DOHH2 (cell line): ENCODE results near the gene PLEKHM3.

Source experiments
- H3F3A ChIP-seq: fragments of 200-600 bp; sonication (generic), shearing (Covaris generic); 2 replicates; pipeline ENCODE4 v1.6.0; 2016; ENCODE audit warnings: antibody characterized with exemption, mild to moderate bottlenecking; ENCODE audit not compliant: control insufficient read depth, insufficient read depth
- H3K27ac ChIP-seq: fragments of 200-600 bp; sonication (generic); 2 replicates; pipeline ENCODE4 v1.5.1; 2014; ENCODE audit warnings: low read depth, mild to moderate bottlenecking, low read length, moderate library complexity
- H3K27me3 ChIP-seq: fragments of 200-600 bp; sonication (generic); 2 replicates; pipeline ENCODE4 v1.6.1; 2014; ENCODE audit warnings: mild to moderate bottlenecking, low read length, mixed read lengths; ENCODE audit not compliant: control insufficient read depth
- H3K36me3 ChIP-seq: fragments of 200-600 bp; sonication (generic); 2 replicates; pipeline ENCODE4 v1.6.1; 2014; ENCODE audit warnings: mild to moderate bottlenecking, low read length, moderate library complexity, mixed read lengths; ENCODE audit not compliant: control insufficient read depth
- H3K4me1 ChIP-seq: fragments of 200-600 bp; sonication (generic); 2 replicates; pipeline ENCODE4 v1.6.1; 2014; ENCODE audit warnings: mild to moderate bottlenecking, low read length, mixed read lengths; ENCODE audit not compliant: control insufficient read depth
- H3K4me2 ChIP-seq: fragments of 200-600 bp; sonication (generic); 2 replicates; pipeline ENCODE4 v1.6.0; 2014; ENCODE audit warnings: mild to moderate bottlenecking, low read length, moderate library complexity
- H3K4me3 ChIP-seq: fragments of 200-600 bp; sonication (generic); 2 replicates; pipeline ENCODE4 v1.5.1; 2014; ENCODE audit warnings: mild to moderate bottlenecking, low read length, mixed read lengths
- H3K79me2 ChIP-seq: fragments of 200-600 bp; sonication (generic); 2 replicates; pipeline ENCODE4 v1.6.1; 2014; ENCODE audit warnings: mild to moderate bottlenecking, low read length, mixed read lengths; ENCODE audit not compliant: control insufficient read depth
- H3K9me2 ChIP-seq: fragments of 200-600 bp; sonication (generic); replicated peaks from 2 replicates; pipeline ENCODE4 v1.6.1; 2014; ENCODE audit warnings: mild to moderate bottlenecking, low read length, mixed read lengths; ENCODE audit not compliant: control insufficient read depth
- H3K9me3 ChIP-seq: fragments of 200-600 bp; sonication (generic); 2 replicates; pipeline ENCODE4 v1.6.1; 2014; ENCODE audit warnings: antibody characterized with exemption, low read length, mixed read lengths; ENCODE audit not compliant: control insufficient read depth, insufficient read depth
- H4K20me1 ChIP-seq: fragments of 200-600 bp; sonication (generic); 2 replicates; pipeline ENCODE4 v1.6.0; 2014; ENCODE audit warnings: low read depth, mild to moderate bottlenecking, antibody characterized with exemption, low read length, moderate library complexity; ENCODE audit not compliant: control insufficient read depth, insufficient read depth
- EZH2phosphoT487 ChIP-seq: fragments of 200-600 bp; sonication (generic); IDR thresholded peaks from 2 replicates; pipeline ENCODE4 v1.6.1; 2017; ENCODE audit warnings: borderline replicate concordance, mild to moderate bottlenecking, antibody characterized with exemption, low read length, moderate library complexity, mixed read lengths
- TF ChIP-seq, protein P1 (sequence below): fragments of 200-600 bp; sonication (generic); IDR thresholded peaks from one replicate; pipeline ENCODE4 v1.5.1; 2014; ENCODE audit warnings: antibody characterized with exemption, mild to moderate bottlenecking, low read depth, low read length; ENCODE audit not compliant: poor library complexity, severe bottlenecking

The PLEKHM3 gene

DNA sequence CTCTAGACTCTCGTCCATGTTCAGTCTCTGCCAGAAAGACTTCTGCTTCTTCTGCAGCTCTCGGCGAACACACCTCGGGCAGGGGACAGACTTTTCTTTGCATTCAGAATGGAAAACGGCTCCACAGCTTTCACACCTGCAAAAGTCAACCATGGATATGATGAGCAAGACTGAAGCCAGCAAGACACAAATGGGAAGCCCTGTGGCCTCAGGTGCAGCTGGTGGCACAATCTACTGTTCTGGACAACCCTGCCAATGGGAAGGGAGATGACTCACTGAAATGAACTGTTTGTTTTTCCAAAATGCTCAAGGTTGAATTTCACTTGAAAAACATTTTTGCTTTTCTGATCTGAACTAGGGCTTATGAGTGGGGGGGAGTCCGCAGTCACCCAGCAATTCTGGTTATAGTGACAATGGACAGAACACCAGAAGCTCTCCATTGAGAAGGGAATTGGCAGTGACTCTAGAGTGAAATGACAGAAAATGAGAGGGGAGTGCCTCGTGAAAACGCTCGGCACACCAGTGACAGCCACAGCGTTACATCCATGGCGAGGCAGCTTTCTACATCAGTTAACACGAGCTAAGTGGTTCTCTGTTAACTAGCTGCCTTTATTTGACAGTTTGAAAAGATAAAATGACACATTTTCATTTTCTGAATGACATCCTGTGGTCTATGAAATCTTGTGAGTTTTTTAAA is 196.8 kb downstream of the PLEKHM3 start:
- Histone ChIP-seq H3K27me3 (no peaks in the 10 kb centered on the region), H3K27ac (no peak overlapping the region), H3K4me2 (no peak overlapping the region), H3K9me3 (no peaks in the 10 kb centered on the region), H4K20me1 (0 out of 2 replicates have a peak, but pooled peaks cover 2% of the 10 kb centered on the region), H3K79me2 (no peaks in the 10 kb centered on the region), H3K4me1 (peaks cover 4% of the 10 kb centered on the region; the same call in 1 of the 2 replicates), H3K36me3 (no peaks in the 10 kb centered on the region), H3K4me3 (no peak overlapping the region), H3F3A (no peaks in the 10 kb centered on the region), H3K9me2 (no peaks in the 10 kb centered on the region)
- TF ChIP-seq, protein P1, sequence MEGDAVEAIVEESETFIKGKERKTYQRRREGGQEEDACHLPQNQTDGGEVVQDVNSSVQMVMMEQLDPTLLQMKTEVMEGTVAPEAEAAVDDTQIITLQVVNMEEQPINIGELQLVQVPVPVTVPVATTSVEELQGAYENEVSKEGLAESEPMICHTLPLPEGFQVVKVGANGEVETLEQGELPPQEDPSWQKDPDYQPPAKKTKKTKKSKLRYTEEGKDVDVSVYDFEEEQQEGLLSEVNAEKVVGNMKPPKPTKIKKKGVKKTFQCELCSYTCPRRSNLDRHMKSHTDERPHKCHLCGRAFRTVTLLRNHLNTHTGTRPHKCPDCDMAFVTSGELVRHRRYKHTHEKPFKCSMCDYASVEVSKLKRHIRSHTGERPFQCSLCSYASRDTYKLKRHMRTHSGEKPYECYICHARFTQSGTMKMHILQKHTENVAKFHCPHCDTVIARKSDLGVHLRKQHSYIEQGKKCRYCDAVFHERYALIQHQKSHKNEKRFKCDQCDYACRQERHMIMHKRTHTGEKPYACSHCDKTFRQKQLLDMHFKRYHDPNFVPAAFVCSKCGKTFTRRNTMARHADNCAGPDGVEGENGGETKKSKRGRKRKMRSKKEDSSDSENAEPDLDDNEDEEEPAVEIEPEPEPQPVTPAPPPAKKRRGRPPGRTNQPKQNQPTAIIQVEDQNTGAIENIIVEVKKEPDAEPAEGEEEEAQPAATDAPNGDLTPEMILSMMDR: no peak
- TF ChIP-seq EZH2phosphoT487: no peak

DNA sequence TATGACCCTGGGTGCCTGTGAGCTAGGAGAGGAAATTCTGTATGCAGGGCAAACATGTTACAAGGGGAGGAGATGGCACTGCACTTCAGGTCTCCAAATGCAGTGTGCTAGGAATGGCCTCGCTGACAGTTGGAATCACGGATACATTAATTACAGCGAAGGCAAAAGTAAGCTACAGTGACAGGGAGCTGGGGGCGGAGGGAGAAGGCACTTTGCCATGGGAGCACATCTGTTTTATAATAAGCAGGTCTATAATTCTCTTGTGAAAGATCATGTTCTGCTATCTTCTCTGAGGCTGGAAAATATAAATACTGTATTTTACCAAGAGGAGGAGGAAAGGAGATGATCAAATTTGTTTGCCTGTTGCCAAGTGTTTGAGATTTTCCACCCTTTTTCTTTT is 199.3 kb downstream of the PLEKHM3 start:
- Histone ChIP-seq H3F3A (no peaks in the 10 kb centered on the region), H3K9me2 (no peaks in the 10 kb centered on the region), H3K27me3 (no peaks in the 10 kb centered on the region), H3K27ac (no peak overlapping the region), H3K79me2 (no peaks in the 10 kb centered on the region), H4K20me1 (no peaks in the 10 kb centered on the region), H3K36me3 (no peaks in the 10 kb centered on the region), H3K4me2 (no peak overlapping the region), H3K4me3 (no peak overlapping the region), H3K9me3 (no peaks in the 10 kb centered on the region), H3K4me1 (peaks cover 4% of the 10 kb centered on the region; the same call in 1 of the 2 replicates)
- TF ChIP-seq EZH2phosphoT487: no peak
- TF ChIP-seq, protein P1: no peak

DNA sequence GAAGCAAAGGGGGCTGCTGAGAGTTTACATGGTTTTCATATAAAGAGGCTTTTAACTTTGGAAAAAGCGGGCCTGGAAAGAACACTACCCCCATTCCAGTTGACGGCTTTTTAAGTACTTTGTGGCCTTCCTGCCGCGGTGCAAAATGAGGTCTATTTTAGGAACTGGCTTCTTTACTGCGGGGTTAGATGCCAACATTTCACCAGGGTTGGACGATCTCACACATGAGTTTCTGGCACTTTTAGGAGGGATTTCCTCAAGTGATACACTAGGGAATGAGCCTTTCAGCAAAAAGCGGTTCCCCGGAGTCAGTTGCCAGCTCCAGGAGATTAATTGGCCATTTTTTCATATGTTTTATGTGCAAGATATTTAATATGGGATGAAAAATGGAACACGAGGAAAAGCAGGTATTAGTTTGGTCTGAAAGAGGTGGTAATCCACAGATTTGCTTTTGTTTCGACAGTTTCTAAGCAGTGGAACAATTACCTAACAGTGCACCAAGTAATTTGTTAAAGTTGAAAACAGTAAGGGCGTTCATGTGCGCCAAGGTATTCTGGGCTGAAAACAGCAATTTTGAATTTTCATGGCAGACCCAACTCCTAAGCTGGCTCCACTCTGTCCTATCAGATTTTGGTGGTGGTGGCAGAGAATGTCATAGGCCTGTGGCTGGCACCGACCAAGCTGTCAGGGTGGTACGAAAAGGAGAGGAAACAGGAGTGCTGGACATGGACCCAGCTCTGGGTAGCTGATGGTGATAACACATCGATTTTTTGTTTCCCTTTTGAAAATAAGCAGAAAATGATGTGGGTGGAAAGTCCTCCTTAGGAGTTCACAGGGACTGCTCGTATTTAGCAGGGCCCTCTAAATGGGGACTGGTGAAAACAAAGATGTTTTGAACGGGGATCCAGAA is 200.0 kb downstream of the PLEKHM3 start:
- Histone ChIP-seq H3K27me3 (no peaks in the 10 kb centered on the region), H3K9me3 (no peaks in the 10 kb centered on the region), H3K27ac (no peak overlapping the region), H3K36me3 (no peaks in the 10 kb centered on the region), H3K9me2 (no peaks in the 10 kb centered on the region), H3F3A (no peaks in the 10 kb centered on the region), H3K79me2 (no peaks in the 10 kb centered on the region), H4K20me1 (no peaks in the 10 kb centered on the region), H3K4me2 (no peak overlapping the region), H3K4me1 (peaks cover 4% of the 10 kb centered on the region; the same call in 1 of the 2 replicates), H3K4me3 (no peak overlapping the region)
- TF ChIP-seq EZH2phosphoT487: no peak
- TF ChIP-seq, protein P1: no peak
